H9 (cell line): ENCODE results near the gene MINDY4. TPM values are rescaled to one million over a fixed set of nuclear protein-coding genes. Genes with fewer than 3 reads are reported as not detected.

Experiments
- DNase-seq: peaks from one replicate; pipeline ENCODE4 v3.0.0-alpha.2; 2017
- H2AFZ ChIP-seq: one replicate; pipeline ENCODE4 v1.6.1; 2013; ENCODE audit warnings: mild to moderate bottlenecking, low read length, control low read depth, moderate library complexity
- H2AK5ac ChIP-seq: 2 replicates; pipeline ENCODE4 v1.6.1; 2013; ENCODE audit warnings: low read length, control low read depth, mixed read lengths; ENCODE audit not compliant: insufficient read length
- H2BK120ac ChIP-seq: one replicate; pipeline ENCODE4 v1.6.1; 2013; ENCODE audit warnings: low read depth, mild to moderate bottlenecking, low read length, control low read depth, inconsistent platforms; ENCODE audit not compliant: poor library complexity, severe bottlenecking
- H2BK12ac ChIP-seq: 2 replicates; pipeline ENCODE4 v1.6.1; 2013; ENCODE audit warnings: low read length, control low read depth, mixed read lengths, low read depth; ENCODE audit not compliant: insufficient read length
- H2BK15ac ChIP-seq: 2 replicates; pipeline ENCODE4 v1.6.1; 2013; ENCODE audit warnings: low read depth, low read length, control low read depth
- H2BK20ac ChIP-seq: one replicate; pipeline ENCODE4 v1.6.1; 2013; ENCODE audit warnings: low read depth, mild to moderate bottlenecking, low read length, control low read depth, inconsistent platforms; ENCODE audit not compliant: poor library complexity, severe bottlenecking
- H2BK5ac ChIP-seq: 2 replicates; pipeline ENCODE4 v1.6.1; 2013; ENCODE audit warnings: low read length, control low read depth, mixed read lengths; ENCODE audit not compliant: insufficient read length
- H3K14ac ChIP-seq: 2 replicates; pipeline ENCODE4 v1.6.1; 2013; ENCODE audit warnings: low read length, control low read depth; ENCODE audit not compliant: insufficient read depth
- H3K18ac ChIP-seq: 2 replicates; pipeline ENCODE4 v1.6.1; 2013; ENCODE audit warnings: low read depth, mild to moderate bottlenecking, mixed read lengths, low read length, control low read depth; ENCODE audit not compliant: insufficient read length
- H3K23ac ChIP-seq: 2 replicates; pipeline ENCODE4 v1.6.1; 2013; ENCODE audit warnings: low read length, control low read depth, mixed read lengths, low read depth; ENCODE audit not compliant: insufficient read length
- H3K23me2 ChIP-seq: 2 replicates; pipeline ENCODE4 v1.6.1; 2013; ENCODE audit warnings: low read depth, mild to moderate bottlenecking, mixed read lengths, low read length, control low read depth; ENCODE audit not compliant: insufficient read length, poor library complexity, severe bottlenecking
- H3K27ac ChIP-seq: 2 replicates; pipeline ENCODE4 v1.5.1; 2013; ENCODE audit warnings: low read length, control low read depth, mixed read lengths, low read depth; ENCODE audit not compliant: insufficient read length
- H3K27me3 ChIP-seq: 2 replicates; pipeline ENCODE4 v1.6.1; 2013; ENCODE audit warnings: low read length, control low read depth, inconsistent platforms; ENCODE audit not compliant: insufficient read depth
- H3K4ac ChIP-seq: 2 replicates; pipeline ENCODE4 v1.6.1; 2013; ENCODE audit warnings: low read depth, mild to moderate bottlenecking, control low read depth, inconsistent platforms, low read length, moderate library complexity
- H3K4me1 ChIP-seq: 2 replicates; pipeline ENCODE4 v1.6.1; 2013; ENCODE audit warnings: low read length, control low read depth, inconsistent platforms; ENCODE audit not compliant: insufficient read depth
- H3K4me2 ChIP-seq: 2 replicates; pipeline ENCODE4 v1.6.1; 2013; ENCODE audit warnings: low read length, control low read depth, mixed read lengths; ENCODE audit not compliant: insufficient read length, insufficient read depth
- H3K56ac ChIP-seq: 2 replicates; pipeline ENCODE4 v1.6.1; 2013; ENCODE audit warnings: low read depth, mild to moderate bottlenecking, mixed read lengths, low read length, control low read depth; ENCODE audit not compliant: insufficient read length
- H3K79me1 ChIP-seq: 2 replicates; pipeline ENCODE4 v1.6.1; 2013; ENCODE audit warnings: low read depth, mild to moderate bottlenecking, moderate library complexity, low read length, control low read depth, inconsistent platforms; ENCODE audit not compliant: insufficient read depth, poor library complexity, severe bottlenecking
- H3K79me2 ChIP-seq: 2 replicates; pipeline ENCODE4 v1.6.1; 2013; ENCODE audit warnings: low read length, control low read depth, inconsistent platforms; ENCODE audit not compliant: insufficient read depth
- H3K9ac ChIP-seq: 2 replicates; pipeline ENCODE4 v1.6.1; 2013; ENCODE audit warnings: low read length, control low read depth, mixed read lengths; ENCODE audit not compliant: insufficient read length; ENCODE audit errors: extremely low read depth
- H3K9me3 ChIP-seq: one replicate; pipeline ENCODE4 v1.6.1; 2013; ENCODE audit warnings: low read depth, low read length, inconsistent platforms; ENCODE audit not compliant: control insufficient read depth
- H3T11ph ChIP-seq: one replicate; pipeline ENCODE4 v1.6.1; 2013; ENCODE audit warnings: mild to moderate bottlenecking, low read length, control low read depth, inconsistent platforms
- H4K20me1 ChIP-seq: one replicate; pipeline ENCODE4 v1.6.1; 2013; ENCODE audit not compliant: control insufficient read depth, insufficient read length, insufficient read depth
- H4K5ac ChIP-seq: 2 replicates; pipeline ENCODE4 v1.6.1; 2013; ENCODE audit warnings: low read depth, mild to moderate bottlenecking, mixed read lengths, low read length, control low read depth; ENCODE audit not compliant: insufficient read length
- H4K8ac ChIP-seq: replicated peaks from 2 replicates; pipeline ENCODE4 v1.6.1; 2013; ENCODE audit warnings: low read length, control low read depth, mixed read lengths, low read depth; ENCODE audit not compliant: insufficient read length
- H4K91ac ChIP-seq: 2 replicates; pipeline ENCODE4 v1.6.1; 2013; ENCODE audit warnings: low read depth, mild to moderate bottlenecking, moderate library complexity, mixed read lengths, low read length, control low read depth; ENCODE audit not compliant: insufficient read length
- H3K27ac Mint-ChIP-seq, 3 experiments: 2 replicates in 2 of 3; 3 replicates in 1 of 3; pipeline ENCODE4 v1.8.0; 2020 to 2021; ENCODE audit warnings: mixed read lengths in 3 of 3, mild to moderate bottlenecking in 1 of 3, moderate library complexity in 1 of 3
- H3K27me3 Mint-ChIP-seq: 2 replicates; pipeline ENCODE4 v1.8.0; 2021; ENCODE audit warnings: low read depth, mild to moderate bottlenecking, moderate library complexity, mixed read lengths
- H3K36me3 Mint-ChIP-seq, 3 experiments: 2 replicates in 2 of 3; 3 replicates in 1 of 3; pipeline ENCODE4 v1.8.0; 2020 to 2021; ENCODE audit warnings: low read depth in 3 of 3, mixed read lengths in 3 of 3; ENCODE audit not compliant: insufficient read depth in 1 of 3
- H3K4me1 Mint-ChIP-seq, 2 experiments: 2 replicates each; pipeline ENCODE4 v1.8.0; 2020; ENCODE audit warnings: mixed read lengths in 2 of 2
- H3K4me3 Mint-ChIP-seq, 2 experiments: 2 replicates in 1 of 2; 3 replicates in 1 of 2; pipeline ENCODE4 v1.8.0; 2020 to 2021; ENCODE audit warnings: mild to moderate bottlenecking in 2 of 2, mixed read lengths in 2 of 2, moderate library complexity in 1 of 2
- H3K9me3 Mint-ChIP-seq, 2 experiments: 2 replicates in 1 of 2; 3 replicates in 1 of 2; pipeline ENCODE4 v1.8.0; 2020; ENCODE audit warnings: mild to moderate bottlenecking in 2 of 2, mixed read lengths in 2 of 2, moderate library complexity in 1 of 2
- CTCF ChIP-seq: fragments of 200-600 bp; sonication (generic); conservative IDR thresholded peaks from 3 replicates; pipeline ENCODE4 v1.8.0; 2021; ENCODE audit warnings: antibody characterized with exemption, mild to moderate bottlenecking
- WGBS: extraction: QIAGEN DNeasy Blood & Tissue Kit; methylation state at CpG from one replicate; pipeline ENCODE4 v1.1.7; 2013; ENCODE audit warnings: missing lambda C conversion rate, low lambda C conversion rate, mixed read lengths; ENCODE audit not compliant: insufficient read length; ENCODE audit errors: extremely low coverage; 5-methylcytosine and 5-hydroxymethylcytosine counted together
- total RNA-seq: library from RNA; stranded (reverse); gene quantifications from 2 replicates; pipeline ENCODE4 v1.2.1, GENCODE V29; 2021

MINDY4 gene
- total RNA-seq, 1 experiment from 2014 or later = 3.1 TPM

- Histone ChIP-seq H3K79me1 (no peaks in the 10 kb centered on the region), H3K79me2 (no peaks in the 10 kb centered on the region), H2AK5ac (no peak overlapping the region), H2BK12ac (no peak overlapping the region), H4K5ac (no peak overlapping the region), H3K14ac (no peak overlapping the region), H4K8ac (no peak overlapping the region), H3K4me1 (no peaks in the 10 kb centered on the region), H3K18ac (no peak overlapping the region), H2BK20ac (no peak overlapping the region), H2BK5ac (no peak overlapping the region), H3K9ac (no peak overlapping the region), H2BK120ac (no peak overlapping the region), H4K20me1 (no peaks in the 10 kb centered on the region), H3K23ac (no peak overlapping the region), H2BK15ac (no peak overlapping the region), H3K56ac (no peak overlapping the region), H3K23me2 (no peaks in the 10 kb centered on the region), H3K27me3 (no peaks in the 10 kb centered on the region), H3K27ac (no peak overlapping the region), H4K91ac (no peak overlapping the region), H3K9me3 (no peaks in the 10 kb centered on the region), H2AFZ (no peak overlapping the region), H3K4ac (no peak overlapping the region), H3K4me2 (no peak overlapping the region), H3T11ph (no peak overlapping the region)
- Mint-ChIP-seq H3K4me1 (no peaks in the 10 kb centered on the region), H3K27ac (no peak overlapping the region; a peak in 1 of 7 replicates), H3K9me3 (no peaks in the 10 kb centered on the region), H3K4me3 (no peak overlapping the region), H3K36me3 (no peaks in the 10 kb centered on the region), H3K27me3 (no peaks in the 10 kb centered on the region; the same call in 1 of the 2 replicates)
- no CpG with 5 or more reads among the region's 3 CpGs for WGBS
- no peak for DNase-seq
- no peak for TF ChIP-seq CTCF
Observed at GRCh38 chr7:30864101-30864500, 92.9 kb downstream of the MINDY4 start.
